CD4-positive, alpha-beta T cell treated with Interleukin-21 for 1 hour (primary cell): ENCODE results near the gene TULP4.
"Not testable (repeated sequence)": the region's sequence is repeated elsewhere in the genome, so short reads cannot be mapped to it uniquely, and the experiment has no call there.

Source experiments
- DNase-seq: peaks from one replicate; pipeline ENCODE4 v3.0.0-alpha.2; 2020

The TULP4 gene

GRCh38 chr6:158296854-158297324 lies 15.4 kb upstream of the TULP4 start:
- not testable (repeated sequence) for DNase-seq

- DNase-seq = not testable (repeated sequence)
Observed at GRCh38 chr6:158297657-158298056, 14.6 kb upstream of the TULP4 start.

- not testable (repeated sequence) for DNase-seq
Observed at GRCh38 chr6:158300306-158301143, 11.7 kb upstream of the TULP4 start.

GRCh38 chr6:158301561-158301960 lies 10.7 kb upstream of the TULP4 start:
- not testable (repeated sequence) for DNase-seq

GRCh38 chr6:158302195-158302796 lies 10.0 kb upstream of the TULP4 start:
- DNase-seq = not testable (repeated sequence)

- no peak for DNase-seq
Observed at GRCh38 chr6:158303210-158303731, 9.0 kb upstream of the TULP4 start.

GRCh38 chr6:158304254-158304653 lies 8.0 kb upstream of the TULP4 start:
- DNase-seq = no peak

GRCh38 chr6:158309814-158310213 lies 2.5 kb upstream of the TULP4 start:
- no peak for DNase-seq

GRCh38 chr6:158311193-158311592 lies 1.1 kb upstream of the TULP4 start:
- DNase-seq = no peak

GRCh38 chr6:158311626-158312025 lies 639 bp upstream of the TULP4 start:
- no peak for DNase-seq

GRCh38 chr6:158312672-158313397 lies 570 bp downstream of the TULP4 start:
- DNase-seq = no peak

GRCh38 chr6:158313989-158314388 lies 1.7 kb downstream of the TULP4 start:
- no peak for DNase-seq

GRCh38 chr6:158314737-158315136 lies 2.5 kb downstream of the TULP4 start:
- no peak for DNase-seq

- no peak for DNase-seq
Observed at GRCh38 chr6:158316022-158316421, 3.8 kb downstream of the TULP4 start.

- DNase-seq = no peak
Observed at GRCh38 chr6:158321960-158322359, 9.7 kb downstream of the TULP4 start.

- DNase-seq = no peak
Observed at GRCh38 chr6:158322400-158322723, 10.1 kb downstream of the TULP4 start.

- DNase-seq = no peak
Observed at GRCh38 chr6:158322724-158323560, 10.7 kb downstream of the TULP4 start.

- no peak for DNase-seq
Observed at GRCh38 chr6:158323561-158323958, 11.3 kb downstream of the TULP4 start.

GRCh38 chr6:158324136-158324535 lies 11.9 kb downstream of the TULP4 start:
- DNase-seq = no peak

GRCh38 chr6:158327211-158327610 lies 14.9 kb downstream of the TULP4 start:
- no peak for DNase-seq

GRCh38 chr6:158328952-158329351 lies 16.7 kb downstream of the TULP4 start:
- no peak for DNase-seq

GRCh38 chr6:158329531-158329930 lies 17.3 kb downstream of the TULP4 start:
- no peak for DNase-seq

GRCh38 chr6:158330016-158330415 lies 17.8 kb downstream of the TULP4 start:
- no peak for DNase-seq
